NB4 (cell line): ENCODE results near the gene AFMID.
A peak's percentile ranks its signal among the peaks of the same experiment; 100 is the strongest.
"Not testable (repeated sequence)": the region's sequence is repeated elsewhere in the genome, so short reads cannot be mapped to it uniquely, and the experiment has no call there.

Experiments used
- DNase-seq: peaks from one replicate; pipeline ENCODE4 v3.0.0; 2010; ENCODE audit warnings: low read depth
- H3K4me3 ChIP-seq: one replicate; pipeline ENCODE4 v1.5.1; 2011; ENCODE audit warnings: mild to moderate bottlenecking, low read depth, low read length, moderate library complexity
- CTCF ChIP-seq: IDR thresholded peaks from one replicate; pipeline ENCODE4 v1.5.1; 2012; ENCODE audit warnings: low read depth, low read length
- MAX ChIP-seq: IDR thresholded peaks from 2 replicates; pipeline ENCODE4 v1.6.1; 2011; ENCODE audit warnings: low read depth, low read length
- MYC ChIP-seq: IDR thresholded peaks from 2 replicates; pipeline ENCODE4 v1.6.1; 2011; ENCODE audit warnings: low read depth, low read length
- POLR2A ChIP-seq: IDR thresholded peaks from 2 replicates; pipeline ENCODE4 v1.6.1; 2011; ENCODE audit warnings: mild to moderate bottlenecking; ENCODE audit not compliant: insufficient read length; ENCODE audit errors: extremely low read depth

AFMID gene

GRCh38 chr17:78232859-78233173 lies 45.7 kb downstream of the AFMID start:
- H3K4me3 ChIP-seq: no peak overlapping the region
- no peak for DNase-seq
- TF ChIP-seq MYC (no peak), MAX (peak; percentile 51)

GRCh38 chr17:78233678-78234077 lies 46.5 kb downstream of the AFMID start:
- TF ChIP-seq MAX (no peak), POLR2A (no peak), MYC (no peak), CTCF (no peak)

GRCh38 chr17:78234261-78234865 lies 47.2 kb downstream of the AFMID start:
- no peak for DNase-seq
- no peak overlapping the region for H3K4me3 ChIP-seq
- TF ChIP-seq MYC (no peak), CTCF (no peak), MAX (no peak), POLR2A (no peak)

More at GRCh38 chr17:78233678-78234077, 46.5 kb downstream of the AFMID start:
- no peak overlapping the region for H3K4me3 ChIP-seq
- no peak for DNase-seq

- not testable (repeated sequence) for DNase-seq, H3K4me3 ChIP-seq
These were observed 47.9 kb downstream of the AFMID start for GRCh38 chr17:78235022-78235421.

- TF ChIP-seq MYC: no peak
- no peak for TF ChIP-seq CTCF
- TF ChIP-seq POLR2A: no peak
- TF ChIP-seq MAX: no peak
- H3K4me3 ChIP-seq: no peak overlapping the region
- DNase-seq: no peak
These were observed 48.7 kb downstream of the AFMID start for GRCh38 chr17:78235885-78236284.

- TF ChIP-seq MYC (no peak), CTCF (no peak), MAX (no peak), POLR2A (no peak)
- no peak for DNase-seq
- H3K4me3 ChIP-seq: no peak overlapping the region
These were observed 49.4 kb downstream of the AFMID start for GRCh38 chr17:78236362-78237127.
